ENCODE data around the gene INTS3.
"Not testable (repeated sequence)": the region's sequence is repeated elsewhere in the genome, so short reads cannot be mapped to it uniquely, and the experiment has no call there.

The INTS3 gene

DNA sequence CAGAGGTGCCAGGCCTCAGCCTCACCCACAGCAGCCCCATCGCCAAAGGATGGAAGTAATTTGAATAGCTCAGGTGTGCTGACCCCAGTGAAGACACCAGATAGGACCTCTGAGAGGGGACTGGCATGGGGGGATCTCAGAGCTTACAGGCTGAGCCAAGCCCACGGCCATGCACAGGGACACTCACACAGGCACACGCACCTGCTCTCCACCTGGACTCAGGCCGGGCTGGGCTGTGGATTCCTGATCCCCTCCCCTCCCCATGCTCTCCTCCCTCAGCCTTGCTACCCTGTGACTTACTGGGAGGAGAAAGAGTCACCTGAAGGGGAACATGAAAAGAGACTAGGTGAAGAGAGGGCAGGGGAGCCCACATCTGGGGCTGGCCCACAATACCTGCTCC is 34.4 kb upstream of the INTS3 start:
- Mint-ChIP-seq H3K4me3 (no peak overlapping the region), H3K27ac (no peak overlapping the region), H3K27me3 (peaks cover 6% of the 10 kb centered on the region), H3K36me3 (ENCODE audit: low read depth) (no peaks in the 10 kb centered on the region), H3K9me3 (no peaks in the 10 kb centered on the region), H3K4me1 (ENCODE audit: low read depth) (peaks cover 8% of the 10 kb centered on the region)
- no peak for DNase-seq

- Mint-ChIP-seq H3K27ac (no peak overlapping the region), H3K4me1 (ENCODE audit: low read depth) (no peaks in the 10 kb centered on the region), H3K36me3 (ENCODE audit: low read depth) (no peaks in the 10 kb centered on the region), H3K9me3 (no peaks in the 10 kb centered on the region), H3K27me3 (peaks cover 6% of the 10 kb centered on the region), H3K4me3 (no peak overlapping the region)
- DNase-seq: no peak
Measured at GRCh38 chr1:153696741-153697140, 31.1 kb upstream of the INTS3 start.

- Mint-ChIP-seq H3K36me3 (ENCODE audit: low read depth) (no peaks in the 10 kb centered on the region), H3K27me3 (peaks cover 6% of the 10 kb centered on the region), H3K4me3 (no peak overlapping the region), H3K4me1 (ENCODE audit: low read depth) (no peaks in the 10 kb centered on the region), H3K27ac (no peak overlapping the region), H3K9me3 (no peaks in the 10 kb centered on the region)
- no peak for DNase-seq
Measured at GRCh38 chr1:153697191-153698019, 30.4 kb upstream of the INTS3 start.

DNA sequence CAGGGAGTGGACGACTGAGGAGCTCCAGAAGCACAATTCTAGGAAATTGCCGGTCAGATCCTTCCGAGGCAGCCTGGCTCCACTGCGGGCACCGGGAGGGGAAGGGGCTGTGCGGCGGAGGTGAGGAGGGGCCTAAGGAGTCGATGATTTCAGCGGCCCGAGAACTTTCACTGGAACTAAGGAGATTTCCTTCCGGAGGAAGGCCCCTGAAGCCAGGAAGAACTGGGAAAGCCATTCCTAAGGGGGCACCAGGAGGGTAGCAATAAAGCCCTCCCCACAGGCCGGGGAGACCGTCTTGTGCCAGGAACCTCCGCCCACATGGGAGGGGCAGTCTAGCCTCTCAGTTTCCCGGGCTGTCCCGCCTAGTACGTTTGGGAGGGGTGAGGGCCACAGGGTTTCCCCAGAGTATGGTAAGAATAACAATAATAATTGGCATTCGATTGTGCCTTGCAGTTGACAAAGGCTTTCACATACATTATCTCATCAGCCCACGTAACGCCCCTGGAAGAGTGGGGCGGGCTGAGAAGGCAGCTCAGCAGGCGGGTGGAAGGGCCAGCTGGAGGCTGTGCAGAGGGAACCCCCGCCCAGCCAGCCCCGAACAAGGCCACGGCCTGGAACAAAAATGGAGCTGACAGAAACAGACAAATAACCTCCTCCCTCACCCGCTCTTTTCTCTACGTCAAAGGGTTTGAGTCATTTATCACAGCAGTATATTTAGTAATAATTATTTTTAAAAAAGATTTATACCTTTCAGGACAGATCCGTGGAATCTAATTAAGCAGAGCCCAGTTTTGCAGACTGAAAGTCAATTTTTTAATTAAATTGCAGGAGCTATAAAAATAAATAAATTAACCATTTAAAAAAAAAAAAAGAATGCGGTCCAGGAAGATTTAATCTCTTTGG is 29.6 kb upstream of the INTS3 start:
- Mint-ChIP-seq H3K4me1 (ENCODE audit: low read depth) (no peaks in the 10 kb centered on the region), H3K4me3 (no peak overlapping the region), H3K27ac (no peak overlapping the region), H3K9me3 (no peaks in the 10 kb centered on the region), H3K27me3 (peaks cover 6% of the 10 kb centered on the region), H3K36me3 (ENCODE audit: low read depth) (no peaks in the 10 kb centered on the region)
- no peak for DNase-seq

DNA sequence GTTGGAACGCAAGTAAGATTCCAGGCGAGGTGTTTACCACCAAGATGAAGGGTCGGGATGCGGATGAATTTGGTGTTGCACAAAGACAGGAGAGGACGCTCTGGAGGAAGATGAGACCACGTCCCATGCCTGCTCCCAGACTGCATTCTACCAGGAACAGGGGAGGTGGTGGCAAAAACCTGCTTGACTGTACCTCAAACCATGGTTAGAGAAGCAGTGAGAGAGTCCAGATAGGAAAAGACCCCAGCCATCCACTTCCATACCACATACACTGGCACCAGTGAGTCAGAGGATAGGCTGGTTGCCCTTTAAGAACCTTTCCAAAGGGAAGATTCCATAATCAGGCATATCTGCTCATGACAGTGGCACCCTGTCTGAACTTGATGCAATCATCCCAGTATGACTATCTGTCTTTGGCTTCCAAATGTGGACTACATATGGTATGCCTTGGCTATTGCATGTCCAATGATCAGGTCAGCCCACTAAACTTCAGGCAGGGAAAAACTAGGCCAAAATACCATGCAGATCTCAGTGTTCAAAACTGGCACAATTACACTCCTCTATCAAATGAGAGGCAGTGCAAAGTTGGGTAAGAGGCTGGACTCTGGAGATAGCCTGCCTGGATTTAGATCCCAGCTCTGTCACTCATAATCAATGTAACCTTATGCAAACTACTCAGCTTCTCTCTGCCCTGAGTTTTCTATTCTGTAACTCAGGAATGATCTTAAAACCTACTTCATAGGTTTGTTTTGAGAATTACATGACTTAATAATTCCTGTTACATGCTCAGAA is 28.7 kb upstream of the INTS3 start:
- H3K27ac Mint-ChIP-seq: no peak overlapping the region
- peaks cover 6% of the 10 kb centered on the region for H3K27me3 Mint-ChIP-seq
- DNase-seq: no peak
- H3K9me3 Mint-ChIP-seq: no peaks in the 10 kb centered on the region
- H3K4me3 Mint-ChIP-seq: no peak overlapping the region
- no peaks in the 10 kb centered on the region for H3K4me1 Mint-ChIP-seq (ENCODE audit: low read depth)
- no peaks in the 10 kb centered on the region for H3K36me3 Mint-ChIP-seq (ENCODE audit: low read depth)

GRCh38 chr1:153699768-153700167 is 28.1 kb upstream of the INTS3 start:
- Mint-ChIP-seq H3K9me3 (no peaks in the 10 kb centered on the region), H3K36me3 (ENCODE audit: low read depth) (no peaks in the 10 kb centered on the region), H3K4me3 (no peak overlapping the region), H3K27me3 (peaks cover 6% of the 10 kb centered on the region), H3K4me1 (ENCODE audit: low read depth) (no peaks in the 10 kb centered on the region), H3K27ac (no peak overlapping the region)
- no peak for DNase-seq

- Mint-ChIP-seq H3K27me3 (no peaks in the 10 kb centered on the region), H3K27ac (no peak overlapping the region), H3K36me3 (ENCODE audit: low read depth) (no peaks in the 10 kb centered on the region), H3K4me1 (ENCODE audit: low read depth) (no peaks in the 10 kb centered on the region), H3K9me3 (no peaks in the 10 kb centered on the region), H3K4me3 (no peak overlapping the region)
- no peak for DNase-seq
Measured at GRCh38 chr1:153705484-153705883, 22.4 kb upstream of the INTS3 start.

- Mint-ChIP-seq H3K4me3 (no peak overlapping the region), H3K4me1 (ENCODE audit: low read depth) (no peaks in the 10 kb centered on the region), H3K27ac (no peak overlapping the region), H3K9me3 (no peaks in the 10 kb centered on the region), H3K27me3 (peaks cover 8% of the 10 kb centered on the region), H3K36me3 (ENCODE audit: low read depth) (no peaks in the 10 kb centered on the region)
- DNase-seq: no peak
Measured at GRCh38 chr1:153711026-153711425, 16.8 kb upstream of the INTS3 start.

DNA sequence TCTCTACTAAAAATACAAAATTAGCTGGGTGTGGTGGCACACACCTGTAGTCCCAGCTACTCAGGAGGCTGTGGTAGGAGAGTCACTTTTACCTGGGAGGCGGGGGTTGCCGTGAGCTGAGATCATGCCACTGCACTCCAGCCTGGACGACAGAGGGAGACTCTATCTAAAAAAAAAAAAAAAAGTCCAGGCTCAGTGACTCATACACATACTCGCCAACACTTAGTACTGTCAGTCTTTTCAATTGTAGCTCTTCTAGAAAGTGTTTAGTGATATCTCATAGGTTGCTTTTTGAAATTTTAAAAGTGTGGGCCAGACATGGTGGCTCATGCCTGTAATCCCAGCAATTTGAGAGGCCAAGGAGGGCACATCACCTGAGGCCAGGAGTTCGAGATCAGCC is 11.6 kb upstream of the INTS3 start:
- H3K36me3 Mint-ChIP-seq (ENCODE audit: low read depth); DNase-seq; H3K27me3 Mint-ChIP-seq; H3K9me3 Mint-ChIP-seq; H3K4me3 Mint-ChIP-seq; H3K27ac Mint-ChIP-seq; H3K4me1 Mint-ChIP-seq (ENCODE audit: low read depth): not testable (repeated sequence)

DNA sequence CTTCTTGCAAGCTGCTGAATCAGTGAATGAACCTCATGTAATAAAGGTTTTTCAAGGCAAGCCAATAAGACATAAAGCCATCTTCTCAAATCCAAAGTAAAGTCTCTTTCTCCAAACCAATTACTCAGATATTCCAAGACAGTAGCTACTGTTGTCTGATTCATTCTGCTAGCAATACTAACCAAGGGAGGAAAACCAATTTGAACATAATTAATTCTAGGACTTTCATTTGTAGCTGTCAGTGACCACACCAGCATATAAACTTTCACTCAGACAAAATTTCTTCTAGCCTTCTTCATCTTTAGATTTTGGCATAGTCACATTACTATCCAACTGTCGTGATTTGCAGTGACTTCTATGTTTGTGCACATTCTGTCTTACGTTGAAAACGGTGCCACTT is 10.5 kb upstream of the INTS3 start:
- no peak for DNase-seq
- Mint-ChIP-seq H3K27ac (peak overlapping the region; percentile 73), H3K4me3 (no peak overlapping the region), H3K27me3 (peaks cover 8% of the 10 kb centered on the region), H3K4me1 (ENCODE audit: low read depth) (peaks cover 10% of the 10 kb centered on the region), H3K36me3 (ENCODE audit: low read depth) (no peaks in the 10 kb centered on the region), H3K9me3 (no peaks in the 10 kb centered on the region)

DNA sequence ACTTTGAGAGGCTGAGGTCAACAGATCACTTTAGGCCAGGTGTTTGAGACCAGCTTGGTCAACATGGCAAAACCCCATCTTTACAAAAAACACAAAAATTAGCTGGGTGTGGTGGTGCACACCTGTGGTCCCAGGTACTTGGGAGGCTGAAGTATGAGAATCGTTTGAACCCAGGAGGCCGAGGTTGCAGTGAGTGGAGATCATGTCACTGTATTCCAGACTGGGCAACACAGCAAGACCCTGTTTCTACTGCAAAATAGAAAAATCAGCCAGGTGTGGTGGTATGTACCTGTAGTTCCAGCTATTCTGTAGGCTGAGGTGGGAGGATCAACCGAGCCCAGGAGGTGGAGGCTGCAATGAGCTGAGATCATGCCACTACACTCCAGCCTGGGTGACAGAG is 4.2 kb upstream of the INTS3 start:
- H3K9me3 Mint-ChIP-seq: no peaks in the 10 kb centered on the region
- H3K4me1 Mint-ChIP-seq (ENCODE audit: low read depth): peaks cover 7% of the 10 kb centered on the region
- peaks cover 6% of the 10 kb centered on the region for H3K36me3 Mint-ChIP-seq (ENCODE audit: low read depth)
- no peaks in the 10 kb centered on the region for H3K27me3 Mint-ChIP-seq
- H3K4me3 Mint-ChIP-seq: no peak overlapping the region
- no peak overlapping the region for H3K27ac Mint-ChIP-seq
- no peak for DNase-seq

DNA sequence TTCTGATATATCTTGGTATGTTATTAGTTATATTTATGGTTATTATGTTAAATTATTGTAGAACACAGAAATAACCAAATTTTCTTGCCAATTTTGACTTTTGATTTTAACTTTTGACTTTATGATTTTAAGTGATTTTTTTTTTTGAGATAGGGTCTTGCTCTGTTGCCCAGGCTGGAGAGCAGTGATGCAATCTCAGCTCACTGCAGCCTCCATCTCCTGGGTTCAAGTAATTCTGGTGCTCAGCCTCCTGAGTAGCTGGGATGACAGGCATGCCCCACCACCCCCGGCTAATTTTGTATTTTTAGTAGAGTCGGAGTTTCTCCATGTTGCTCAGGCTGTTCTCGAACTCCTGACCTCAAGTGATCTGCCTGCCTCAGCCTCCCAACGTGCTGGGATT is 3.2 kb upstream of the INTS3 start:
- H3K27ac Mint-ChIP-seq, H3K4me3 Mint-ChIP-seq, H3K9me3 Mint-ChIP-seq, H3K27me3 Mint-ChIP-seq, DNase-seq: not testable (repeated sequence)
- Mint-ChIP-seq H3K4me1 (ENCODE audit: low read depth) (peaks cover 15% of the 10 kb centered on the region), H3K36me3 (ENCODE audit: low read depth) (peaks cover 13% of the 10 kb centered on the region)

- Mint-ChIP-seq H3K4me3 (peak overlapping the region; percentile 93), H3K36me3 (ENCODE audit: low read depth) (peaks cover 41% of the 10 kb centered on the region), H3K4me1 (ENCODE audit: low read depth) (peaks cover 37% of the 10 kb centered on the region), H3K27ac (peak overlapping the region; percentile 97), H3K27me3 (no peaks in the 10 kb centered on the region), H3K9me3 (no peaks in the 10 kb centered on the region)
- no peak for DNase-seq
Measured at GRCh38 chr1:153728305-153729066, 636 bp downstream of the INTS3 start.

- Mint-ChIP-seq H3K27ac (peak overlapping the region; percentile 83), H3K4me1 (ENCODE audit: low read depth) (peaks cover 43% of the 10 kb centered on the region), H3K4me3 (peak overlapping the region; percentile 93), H3K9me3 (no peaks in the 10 kb centered on the region), H3K27me3 (no peaks in the 10 kb centered on the region), H3K36me3 (ENCODE audit: low read depth) (peaks cover 61% of the 10 kb centered on the region)
- DNase-seq: no peak
Measured at GRCh38 chr1:153730468-153730988, 2.7 kb downstream of the INTS3 start.
